ENCODE data around the gene NDUFB7. TPM values are rescaled to one million over a fixed set of nuclear protein-coding genes. Genes with fewer than 3 reads are reported as not detected.
"Not testable (repeated sequence)": the region's sequence is repeated elsewhere in the genome, so short reads cannot be mapped to it uniquely, and the experiment has no call there.

The NDUFB7 gene
- total and polyA plus RNA-seq, 2 experiments from 2014 or later: 289 to 463 TPM

DNA sequence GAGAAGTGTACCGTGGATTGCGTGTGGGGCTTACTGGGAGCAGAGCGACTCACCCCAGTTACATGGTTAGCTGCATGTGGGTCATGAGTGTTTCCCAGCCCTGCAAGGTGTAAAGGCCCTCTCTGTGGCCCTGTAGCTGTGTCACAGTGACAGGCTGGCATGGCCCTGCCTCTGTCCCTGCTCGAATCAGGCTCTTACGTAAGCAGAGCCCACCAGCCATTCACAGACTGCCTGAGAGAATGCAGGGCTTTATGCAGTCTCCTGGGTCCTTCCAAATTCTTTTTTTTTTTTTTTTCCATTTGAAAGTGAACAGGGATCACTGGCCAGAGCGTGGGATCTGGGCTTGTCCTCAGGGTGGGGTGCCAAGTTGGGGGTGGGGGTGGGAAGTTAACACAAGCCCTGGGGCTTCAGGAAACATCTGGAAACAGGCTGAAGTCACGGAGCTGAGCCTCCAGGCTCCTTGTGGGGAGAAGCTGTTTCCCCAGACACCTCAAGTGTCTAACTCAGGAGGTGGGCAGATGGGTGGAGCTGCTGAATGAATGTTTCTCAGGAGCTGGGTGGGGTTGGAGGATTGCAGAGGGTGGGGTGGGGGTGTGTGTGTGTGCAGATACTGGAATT is 29.0 kb downstream of the NDUFB7 start (continued):
- TF ChIP-seq, protein P1, sequence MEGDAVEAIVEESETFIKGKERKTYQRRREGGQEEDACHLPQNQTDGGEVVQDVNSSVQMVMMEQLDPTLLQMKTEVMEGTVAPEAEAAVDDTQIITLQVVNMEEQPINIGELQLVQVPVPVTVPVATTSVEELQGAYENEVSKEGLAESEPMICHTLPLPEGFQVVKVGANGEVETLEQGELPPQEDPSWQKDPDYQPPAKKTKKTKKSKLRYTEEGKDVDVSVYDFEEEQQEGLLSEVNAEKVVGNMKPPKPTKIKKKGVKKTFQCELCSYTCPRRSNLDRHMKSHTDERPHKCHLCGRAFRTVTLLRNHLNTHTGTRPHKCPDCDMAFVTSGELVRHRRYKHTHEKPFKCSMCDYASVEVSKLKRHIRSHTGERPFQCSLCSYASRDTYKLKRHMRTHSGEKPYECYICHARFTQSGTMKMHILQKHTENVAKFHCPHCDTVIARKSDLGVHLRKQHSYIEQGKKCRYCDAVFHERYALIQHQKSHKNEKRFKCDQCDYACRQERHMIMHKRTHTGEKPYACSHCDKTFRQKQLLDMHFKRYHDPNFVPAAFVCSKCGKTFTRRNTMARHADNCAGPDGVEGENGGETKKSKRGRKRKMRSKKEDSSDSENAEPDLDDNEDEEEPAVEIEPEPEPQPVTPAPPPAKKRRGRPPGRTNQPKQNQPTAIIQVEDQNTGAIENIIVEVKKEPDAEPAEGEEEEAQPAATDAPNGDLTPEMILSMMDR (conservative IDR thresholded peaks at IDR 0.05; ENCODE audit: low read depth in 2 of 2): no peak
- TF ChIP-seq JUNB (IDR thresholded peaks at IDR 0.05; ENCODE audit: unreplicated experiment) (no peak), POLR2AphosphoS5 (IDR thresholded peaks at IDR 0.05; ENCODE audit: low read depth) (no peak), EZH2phosphoT487 (IDR thresholded peaks at IDR 0.05; ENCODE audit: unreplicated experiment) (no peak), EZH2 (IDR thresholded peaks at IDR 0.05; ENCODE audit: low read depth, unreplicated experiment) (no peak), STAT1 (IDR thresholded peaks at IDR 0.05; ENCODE audit: unreplicated experiment) (no peak), ZNF331 (CRISPR knock-in tag; IDR thresholded peaks at IDR 0.05; ENCODE audit: low read depth) (no peak), NANOG (IDR thresholded peaks at IDR 0.05; ENCODE audit: borderline replicate concordance) (no peak)
- TF ChIP-seq, protein P2, sequence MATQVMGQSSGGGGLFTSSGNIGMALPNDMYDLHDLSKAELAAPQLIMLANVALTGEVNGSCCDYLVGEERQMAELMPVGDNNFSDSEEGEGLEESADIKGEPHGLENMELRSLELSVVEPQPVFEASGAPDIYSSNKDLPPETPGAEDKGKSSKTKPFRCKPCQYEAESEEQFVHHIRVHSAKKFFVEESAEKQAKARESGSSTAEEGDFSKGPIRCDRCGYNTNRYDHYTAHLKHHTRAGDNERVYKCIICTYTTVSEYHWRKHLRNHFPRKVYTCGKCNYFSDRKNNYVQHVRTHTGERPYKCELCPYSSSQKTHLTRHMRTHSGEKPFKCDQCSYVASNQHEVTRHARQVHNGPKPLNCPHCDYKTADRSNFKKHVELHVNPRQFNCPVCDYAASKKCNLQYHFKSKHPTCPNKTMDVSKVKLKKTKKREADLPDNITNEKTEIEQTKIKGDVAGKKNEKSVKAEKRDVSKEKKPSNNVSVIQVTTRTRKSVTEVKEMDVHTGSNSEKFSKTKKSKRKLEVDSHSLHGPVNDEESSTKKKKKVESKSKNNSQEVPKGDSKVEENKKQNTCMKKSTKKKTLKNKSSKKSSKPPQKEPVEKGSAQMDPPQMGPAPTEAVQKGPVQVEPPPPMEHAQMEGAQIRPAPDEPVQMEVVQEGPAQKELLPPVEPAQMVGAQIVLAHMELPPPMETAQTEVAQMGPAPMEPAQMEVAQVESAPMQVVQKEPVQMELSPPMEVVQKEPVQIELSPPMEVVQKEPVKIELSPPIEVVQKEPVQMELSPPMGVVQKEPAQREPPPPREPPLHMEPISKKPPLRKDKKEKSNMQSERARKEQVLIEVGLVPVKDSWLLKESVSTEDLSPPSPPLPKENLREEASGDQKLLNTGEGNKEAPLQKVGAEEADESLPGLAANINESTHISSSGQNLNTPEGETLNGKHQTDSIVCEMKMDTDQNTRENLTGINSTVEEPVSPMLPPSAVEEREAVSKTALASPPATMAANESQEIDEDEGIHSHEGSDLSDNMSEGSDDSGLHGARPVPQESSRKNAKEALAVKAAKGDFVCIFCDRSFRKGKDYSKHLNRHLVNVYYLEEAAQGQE (IDR thresholded peaks at IDR 0.05; ENCODE audit: unreplicated experiment): no peak
- TF ChIP-seq, protein P3, sequence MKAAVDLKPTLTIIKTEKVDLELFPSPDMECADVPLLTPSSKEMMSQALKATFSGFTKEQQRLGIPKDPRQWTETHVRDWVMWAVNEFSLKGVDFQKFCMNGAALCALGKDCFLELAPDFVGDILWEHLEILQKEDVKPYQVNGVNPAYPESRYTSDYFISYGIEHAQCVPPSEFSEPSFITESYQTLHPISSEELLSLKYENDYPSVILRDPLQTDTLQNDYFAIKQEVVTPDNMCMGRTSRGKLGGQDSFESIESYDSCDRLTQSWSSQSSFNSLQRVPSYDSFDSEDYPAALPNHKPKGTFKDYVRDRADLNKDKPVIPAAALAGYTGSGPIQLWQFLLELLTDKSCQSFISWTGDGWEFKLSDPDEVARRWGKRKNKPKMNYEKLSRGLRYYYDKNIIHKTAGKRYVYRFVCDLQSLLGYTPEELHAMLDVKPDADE (IDR thresholded peaks at IDR 0.05): no peak

DNA sequence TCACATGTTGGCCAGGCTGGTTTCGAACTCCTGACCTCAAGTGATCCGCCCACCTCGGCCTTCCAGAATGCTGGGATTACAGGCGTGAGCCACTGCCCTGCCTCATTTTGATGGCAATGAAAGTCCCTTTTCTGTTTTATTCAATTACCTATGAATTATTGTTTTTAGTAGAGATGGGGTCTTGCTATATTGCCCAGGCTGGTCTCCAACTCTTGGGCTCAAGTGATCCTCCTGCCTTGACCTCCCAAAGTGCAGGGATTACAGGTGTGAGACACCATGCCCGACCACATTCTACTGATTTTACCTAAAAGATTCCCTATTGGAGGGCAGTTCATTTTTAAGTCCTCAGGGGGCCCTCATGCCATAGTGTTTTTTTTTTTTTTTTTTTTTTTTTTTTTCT is 29.9 kb downstream of the NDUFB7 start:
- peaks cover 54% of the 10 kb centered on the region for H3K79me2 ChIP-seq (replicated peaks; ENCODE audit: insufficient read depth)
- H3K4me1 Mint-ChIP-seq, H3K4me2 ChIP-seq: not testable (repeated sequence)

More for the DNA sequence above, 29.9 kb downstream of the NDUFB7 start:
- not testable (repeated sequence) for H2AFZ ChIP-seq; H3K27ac ChIP-seq (ENCODE audit: low read depth); H3K27me3 ChIP-seq (ENCODE audit: insufficient read depth); H3K27me3 Mint-ChIP-seq (ENCODE audit: insufficient read depth, low read depth, poor library complexity); H3K36me3 Mint-ChIP-seq (ENCODE audit: low read depth); H3K27ac Mint-ChIP-seq; H3K36me3 ChIP-seq (ENCODE audit: insufficient read depth); H3F3A ChIP-seq (replicated peaks; ENCODE audit: low read depth); H3K9me3 Mint-ChIP-seq; ATAC-seq; H3K4me3 Mint-ChIP-seq; H3K9me2 ChIP-seq (ENCODE audit: insufficient read depth); H3K4me3 ChIP-seq; DNase-seq (ENCODE audit: low spot score); H3K4me1 ChIP-seq (ENCODE audit: insufficient read depth)
- H4K20me1 ChIP-seq (replicated peaks; ENCODE audit: insufficient read depth): peaks cover 11% of the 10 kb centered on the region

Data from GM23338 (cell line).